ENCODE results near the gene LGR6. TPM values are rescaled to one million over a fixed set of nuclear protein-coding genes. Genes with fewer than 3 reads are reported as not detected.
"Not testable (repeated sequence)": the region's sequence is repeated elsewhere in the genome, so short reads cannot be mapped to it uniquely, and the experiment has no call there.

LGR6 gene
- total RNA-seq (2014; rRNA removed; shearing (Covaris generic); ENCODE audit: low replicate concordance), result not detected in 2 replicates

- DNase-seq, result no peak
- peaks cover 6% of the 10 kb centered on the region for H3K27me3 ChIP-seq
These were observed at the start of gene LGR6 for GRCh38 chr1:202193614-202194327. LGR6 (plus strand) TSS chr1:202193799; CDS start chr1:202193990, 191 bp downstream.

GRCh38 chr1:202144402-202145067 lies 49.1 kb upstream of the LGR6 start, which contains the start of gene ARL8A:
ARL8A (minus strand) TSS chr1:202144737; CDS start chr1:202144572, 165 bp downstream.
- Histone ChIP-seq H3K9me3 (no peaks in the 10 kb centered on the region), H3K27me3 (no peaks in the 10 kb centered on the region), H3K36me3 (peaks cover 14% of the 10 kb centered on the region), H3K4me3 (peak within 1 kb of the TSS; percentile 93)
- DNase-seq, result peak; percentile 74

More at GRCh38 chr1:202193614-202194327, at the start of gene LGR6:
- H3K4me3 ChIP-seq, result no peak within 1 kb of the TSS
- H3K9me3 ChIP-seq, result no peaks in the 10 kb centered on the region
- no peaks in the 10 kb centered on the region for H3K36me3 ChIP-seq

- peaks cover 11% of the 10 kb centered on the region for H3K36me3 ChIP-seq
- DNase-seq, result no peak
- H3K4me3 ChIP-seq, result peak overlapping the region; percentile 93
- H3K27me3 ChIP-seq, result no peaks in the 10 kb centered on the region
- no peaks in the 10 kb centered on the region for H3K9me3 ChIP-seq
These were observed 48.4 kb upstream of the LGR6 start for GRCh38 chr1:202145068-202145743.

- peaks cover 11% of the 10 kb centered on the region for H3K36me3 ChIP-seq
These were observed 47.9 kb upstream of the LGR6 start for GRCh38 chr1:202145744-202146140.

GRCh38 chr1:202146279-202146678 lies 47.3 kb upstream of the LGR6 start:
- Histone ChIP-seq H3K9me3 (no peaks in the 10 kb centered on the region), H3K4me3 (no peak overlapping the region), H3K36me3 (peaks cover 6% of the 10 kb centered on the region), H3K27me3 (no peaks in the 10 kb centered on the region)
- DNase-seq, result no peak

More at GRCh38 chr1:202145744-202146140, 47.9 kb upstream of the LGR6 start:
- DNase-seq, H3K27me3 ChIP-seq, H3K9me3 ChIP-seq: not testable (repeated sequence)
- H3K4me3 ChIP-seq, result peak overlapping the region; percentile 93; the same call in 1 of the 2 replicates

GRCh38 chr1:202146993-202147392 lies 46.6 kb upstream of the LGR6 start:
- no peak for DNase-seq

GRCh38 chr1:202148391-202148790 lies 45.2 kb upstream of the LGR6 start:
- no peak for DNase-seq
- no peaks in the 10 kb centered on the region for H3K36me3 ChIP-seq
- H3K4me3 ChIP-seq, result no peak overlapping the region
- no peaks in the 10 kb centered on the region for H3K9me3 ChIP-seq
- no peaks in the 10 kb centered on the region for H3K27me3 ChIP-seq

More at GRCh38 chr1:202146993-202147392, 46.6 kb upstream of the LGR6 start:
- Histone ChIP-seq H3K36me3 (peaks cover 3% of the 10 kb centered on the region), H3K27me3 (no peaks in the 10 kb centered on the region), H3K4me3 (no peak overlapping the region), H3K9me3 (no peaks in the 10 kb centered on the region)

- DNase-seq, result no peak
- Histone ChIP-seq H3K9me3 (no peaks in the 10 kb centered on the region), H3K36me3 (no peaks in the 10 kb centered on the region), H3K27me3 (no peaks in the 10 kb centered on the region), H3K4me3 (no peak overlapping the region)
These were observed 44.0 kb upstream of the LGR6 start for GRCh38 chr1:202149566-202149965.

- DNase-seq, result no peak
- no peaks in the 10 kb centered on the region for H3K9me3 ChIP-seq
- no peak overlapping the region for H3K4me3 ChIP-seq
- no peaks in the 10 kb centered on the region for H3K36me3 ChIP-seq
- H3K27me3 ChIP-seq, result no peaks in the 10 kb centered on the region
These were observed 43.4 kb upstream of the LGR6 start for GRCh38 chr1:202150187-202150586.

- no peak for DNase-seq
- Histone ChIP-seq H3K36me3 (no peaks in the 10 kb centered on the region), H3K9me3 (no peaks in the 10 kb centered on the region), H3K4me3 (no peak overlapping the region), H3K27me3 (no peaks in the 10 kb centered on the region)
These were observed 43.0 kb upstream of the LGR6 start for GRCh38 chr1:202150602-202151001.

- Histone ChIP-seq H3K27me3 (no peaks in the 10 kb centered on the region), H3K36me3 (no peaks in the 10 kb centered on the region), H3K9me3 (no peaks in the 10 kb centered on the region), H3K4me3 (no peak overlapping the region)
- no peak for DNase-seq
These were observed 42.6 kb upstream of the LGR6 start for GRCh38 chr1:202151045-202151444.

- Histone ChIP-seq H3K36me3 (no peaks in the 10 kb centered on the region), H3K4me3 (no peak overlapping the region), H3K27me3 (no peaks in the 10 kb centered on the region), H3K9me3 (no peaks in the 10 kb centered on the region)
- DNase-seq, result no peak
These were observed 41.2 kb upstream of the LGR6 start for GRCh38 chr1:202152399-202152798.

- DNase-seq, result no peak
- no peaks in the 10 kb centered on the region for H3K36me3 ChIP-seq
- no peak overlapping the region for H3K4me3 ChIP-seq
- no peaks in the 10 kb centered on the region for H3K27me3 ChIP-seq
- H3K9me3 ChIP-seq, result no peaks in the 10 kb centered on the region
These were observed 40.3 kb upstream of the LGR6 start for GRCh38 chr1:202153284-202153683.

- H3K9me3 ChIP-seq, result no peaks in the 10 kb centered on the region
- no peaks in the 10 kb centered on the region for H3K27me3 ChIP-seq
- H3K36me3 ChIP-seq, result no peaks in the 10 kb centered on the region
- H3K4me3 ChIP-seq, result no peak overlapping the region
- DNase-seq, result no peak
These were observed 39.3 kb upstream of the LGR6 start for GRCh38 chr1:202154148-202154765.

GRCh38 chr1:202154766-202155477 lies 38.7 kb upstream of the LGR6 start:
- peak; percentile 46 for DNase-seq

GRCh38 chr1:202155478-202156021 lies 38.0 kb upstream of the LGR6 start:
- DNase-seq, result peak; percentile 67

More at GRCh38 chr1:202154766-202155477, 38.7 kb upstream of the LGR6 start:
- H3K9me3 ChIP-seq, result no peaks in the 10 kb centered on the region
- H3K36me3 ChIP-seq, result no peaks in the 10 kb centered on the region
- no peaks in the 10 kb centered on the region for H3K27me3 ChIP-seq
- H3K4me3 ChIP-seq, result no peak overlapping the region

More at GRCh38 chr1:202155478-202156021, 38.0 kb upstream of the LGR6 start:
- no peak overlapping the region for H3K4me3 ChIP-seq
- no peaks in the 10 kb centered on the region for H3K36me3 ChIP-seq
- H3K27me3 ChIP-seq, result no peaks in the 10 kb centered on the region
- no peaks in the 10 kb centered on the region for H3K9me3 ChIP-seq
